Skeletal muscle cell (primary cell): Measurements from ENCODE around the gene TMEM248.
A peak's percentile ranks its signal among the peaks of the same experiment; 100 is the strongest.
"Not testable (repeated sequence)": the region's sequence is repeated elsewhere in the genome, so short reads cannot be mapped to it uniquely, and the experiment has no call there.

Experiments used
- DNase-seq: peaks from one replicate; pipeline ENCODE4 v3.0.0-alpha.2; 2010; ENCODE audit warnings: low read depth
- H3K4me3 ChIP-seq: 2 replicates; pipeline ENCODE4 v1.5.1; 2011; ENCODE audit warnings: low read depth, mild to moderate bottlenecking, control low read depth, low read length, moderate library complexity

TMEM248 gene

GRCh38 chr7:66980336-66980735 is 59.3 kb downstream of the TMEM248 start:
- DNase-seq, H3K4me3 ChIP-seq: not testable (repeated sequence)

GRCh38 chr7:66989552-66989951 is 68.5 kb downstream of the TMEM248 start:
- not testable (repeated sequence) for DNase-seq, H3K4me3 ChIP-seq

DNA sequence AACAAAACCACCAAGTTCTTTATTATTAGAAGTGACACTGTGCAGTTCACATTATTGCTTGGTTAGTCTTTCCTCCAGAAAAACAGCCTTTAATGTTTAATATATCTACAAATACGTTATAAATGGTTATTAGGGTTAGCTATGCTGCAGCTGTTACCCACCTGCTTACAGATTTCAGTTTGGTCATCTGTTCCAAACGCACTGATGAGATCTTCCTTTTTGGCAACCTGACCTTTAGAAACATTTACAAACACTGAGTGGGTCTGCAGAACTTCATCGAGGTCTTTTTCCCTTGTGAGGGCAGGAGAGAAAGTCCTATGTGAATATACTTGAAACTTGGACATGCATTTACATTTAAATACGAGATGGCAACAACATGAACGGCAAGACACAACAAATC is 73.0 kb downstream of the TMEM248 start:
- H3K4me3 ChIP-seq, result peak overlapping the region; percentile 58
- DNase-seq, result not testable (repeated sequence)

DNA sequence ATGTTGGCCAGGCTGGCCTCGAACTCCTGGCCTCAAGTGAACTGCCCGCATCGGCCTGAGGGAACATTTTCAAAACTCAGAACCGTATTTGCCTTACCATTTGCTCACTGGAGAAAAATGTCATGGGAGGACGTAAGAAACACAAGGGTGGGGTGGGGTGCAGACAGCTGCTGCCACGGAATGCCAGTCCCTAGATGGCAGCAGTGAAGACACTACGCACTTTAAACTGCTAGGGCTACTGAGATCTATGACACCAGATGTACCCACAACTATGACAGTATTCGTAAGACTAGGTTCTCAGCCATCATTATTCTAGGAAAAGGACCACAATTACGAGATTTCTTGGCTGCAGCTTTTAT is 73.6 kb downstream of the TMEM248 start:
- peak; percentile 48 for DNase-seq
- peak overlapping the region; percentile 58 for H3K4me3 ChIP-seq

- H3K4me3 ChIP-seq, result peak within 1 kb of the TSS; percentile 61
Measured at GRCh38 chr7:66995050-66995776, 74.2 kb downstream of the TMEM248 start, which contains the start of gene SBDS. Gene SBDS, minus strand, starts transcription at chr7:66995586. Its CDS starts 169 bp downstream, at chr7:66995417.

GRCh38 chr7:66996444-66997191 is 75.6 kb downstream of the TMEM248 start, which contains the start of gene TYW1:
Gene TYW1, plus strand, starts transcription at chr7:66996833. Its CDS starts 146 bp downstream, at chr7:66996979.
- peak; percentile 87 for DNase-seq
- peak within 1 kb of the TSS; percentile 61 for H3K4me3 ChIP-seq

More at GRCh38 chr7:66995050-66995776, 74.2 kb downstream of the TMEM248 start, which contains the start of gene SBDS:
- DNase-seq, result peak; percentile 93

GRCh38 chr7:67000601-67001258 is 79.7 kb downstream of the TMEM248 start:
- H3K4me3 ChIP-seq, DNase-seq: not testable (repeated sequence)

DNA sequence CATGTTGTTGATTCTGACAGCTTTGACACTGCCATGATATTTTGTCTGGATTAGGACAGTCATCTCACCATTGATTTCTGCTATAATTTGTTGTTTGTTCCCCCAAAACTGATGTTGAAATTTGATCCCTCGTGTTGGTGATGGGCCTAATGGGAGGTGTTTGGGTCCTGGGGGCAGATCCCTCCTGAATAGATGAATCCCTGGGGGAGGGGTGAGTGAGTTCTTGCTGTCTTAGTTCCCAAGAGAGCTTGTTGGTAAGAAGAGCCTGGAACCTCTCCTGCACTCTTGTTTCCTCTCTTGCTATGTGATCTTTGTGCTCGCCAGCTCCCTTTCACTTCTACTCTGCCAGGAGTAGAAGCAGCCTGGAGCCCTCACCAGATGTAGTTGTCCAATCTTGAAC is 83.1 kb downstream of the TMEM248 start:
- not testable (repeated sequence) for H3K4me3 ChIP-seq, DNase-seq

DNA sequence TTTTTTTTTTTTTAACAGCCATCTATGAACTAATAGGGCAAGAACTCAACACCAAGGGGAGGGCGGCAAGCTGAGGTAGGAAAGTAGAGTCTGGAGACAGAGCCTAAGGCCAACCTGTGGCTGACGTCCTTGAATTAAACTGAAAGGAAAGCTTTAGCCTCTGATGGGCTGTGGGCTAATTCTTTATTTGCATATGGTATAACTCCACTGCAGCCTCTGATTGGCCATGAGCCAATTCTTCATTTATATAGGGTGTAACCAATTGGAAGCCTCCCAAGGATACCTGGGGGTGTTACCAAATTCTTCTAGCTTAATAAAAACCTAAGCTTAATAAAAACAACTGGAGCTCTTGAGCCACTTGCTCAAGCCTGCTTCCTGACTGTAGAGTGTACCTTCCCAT is 85.9 kb downstream of the TMEM248 start:
- no peak for DNase-seq
- H3K4me3 ChIP-seq, result no peak overlapping the region
